ENCODE data around the gene SMIM35.

Gene SMIM35

GRCh38 chr11:118124929-118125535 lies 38.3 kb upstream of the SMIM35 start:
- Histone ChIP-seq H3K4me3 (ENCODE audit: low read length) (no peak overlapping the region), H3K4me1 (ENCODE audit: control insufficient read depth, insufficient read depth, low read length) (no peaks in the 10 kb centered on the region), H3K27me3 (replicated peaks; ENCODE audit: control insufficient read depth, insufficient read depth, low read length) (peaks cover 12% of the 10 kb centered on the region), H3K9ac (ENCODE audit: low read length) (no peak overlapping the region), H3K9me3 (ENCODE audit: control insufficient read depth, low read length) (peaks cover 4% of the 10 kb centered on the region), H3K36me3 (ENCODE audit: control insufficient read depth, insufficient read depth, low read length, severe bottlenecking) (no peaks in the 10 kb centered on the region)
- DNase-seq (ENCODE audit: low read depth): no peak

- DNase-seq (ENCODE audit: low read depth): no peak
- Histone ChIP-seq H3K4me3 (ENCODE audit: low read length) (no peak overlapping the region), H3K36me3 (ENCODE audit: control insufficient read depth, insufficient read depth, low read length, severe bottlenecking) (no peaks in the 10 kb centered on the region), H3K9me3 (ENCODE audit: control insufficient read depth, low read length) (peaks cover 4% of the 10 kb centered on the region), H3K9ac (ENCODE audit: low read length) (no peak overlapping the region), H3K4me1 (ENCODE audit: control insufficient read depth, insufficient read depth, low read length) (no peaks in the 10 kb centered on the region), H3K27me3 (replicated peaks; ENCODE audit: control insufficient read depth, insufficient read depth, low read length) (peaks cover 23% of the 10 kb centered on the region)
These were observed 34.0 kb upstream of the SMIM35 start for GRCh38 chr11:118120793-118121192.

- H3K4me1 ChIP-seq (ENCODE audit: control insufficient read depth, insufficient read depth, low read length): no peaks in the 10 kb centered on the region
- no peak overlapping the region for H3K9ac ChIP-seq (ENCODE audit: low read length)
- peaks cover 41% of the 10 kb centered on the region for H3K27me3 ChIP-seq (replicated peaks; ENCODE audit: control insufficient read depth, insufficient read depth, low read length)
- H3K4me3 ChIP-seq (ENCODE audit: low read length): no peak overlapping the region
- no peak for DNase-seq (ENCODE audit: low read depth)
- peaks cover 4% of the 10 kb centered on the region for H3K9me3 ChIP-seq (ENCODE audit: control insufficient read depth, low read length)
- no peaks in the 10 kb centered on the region for H3K36me3 ChIP-seq (ENCODE audit: control insufficient read depth, insufficient read depth, low read length, severe bottlenecking)
These were observed 31.2 kb upstream of the SMIM35 start for GRCh38 chr11:118117790-118118601.

GRCh38 chr11:118115048-118115447 lies 28.3 kb upstream of the SMIM35 start:
- Histone ChIP-seq H3K4me1 (ENCODE audit: control insufficient read depth, insufficient read depth, low read length) (no peaks in the 10 kb centered on the region), H3K9ac (ENCODE audit: low read length) (no peak overlapping the region), H3K4me3 (ENCODE audit: low read length) (no peak overlapping the region), H3K36me3 (ENCODE audit: control insufficient read depth, insufficient read depth, low read length, severe bottlenecking) (no peaks in the 10 kb centered on the region), H3K9me3 (ENCODE audit: control insufficient read depth, low read length) (no peaks in the 10 kb centered on the region), H3K27me3 (replicated peaks; ENCODE audit: control insufficient read depth, insufficient read depth, low read length) (peaks cover 46% of the 10 kb centered on the region)
- no peak for DNase-seq (ENCODE audit: low read depth)

- Histone ChIP-seq H3K9me3 (ENCODE audit: control insufficient read depth, low read length) (no peaks in the 10 kb centered on the region), H3K4me1 (ENCODE audit: control insufficient read depth, insufficient read depth, low read length) (no peaks in the 10 kb centered on the region), H3K9ac (ENCODE audit: low read length) (no peak overlapping the region), H3K27me3 (replicated peaks; ENCODE audit: control insufficient read depth, insufficient read depth, low read length) (peaks cover 46% of the 10 kb centered on the region), H3K36me3 (ENCODE audit: control insufficient read depth, insufficient read depth, low read length, severe bottlenecking) (no peaks in the 10 kb centered on the region), H3K4me3 (ENCODE audit: low read length) (no peak overlapping the region)
- DNase-seq (ENCODE audit: low read depth): no peak
These were observed 27.5 kb upstream of the SMIM35 start for GRCh38 chr11:118114266-118114665.

GRCh38 chr11:118112711-118113430 lies 26.1 kb upstream of the SMIM35 start:
- DNase-seq (ENCODE audit: low read depth): no peak
- Histone ChIP-seq H3K36me3 (ENCODE audit: control insufficient read depth, insufficient read depth, low read length, severe bottlenecking) (no peaks in the 10 kb centered on the region), H3K9me3 (ENCODE audit: control insufficient read depth, low read length) (no peaks in the 10 kb centered on the region), H3K4me3 (ENCODE audit: low read length) (no peak overlapping the region), H3K27me3 (replicated peaks; ENCODE audit: control insufficient read depth, insufficient read depth, low read length) (peaks cover 44% of the 10 kb centered on the region), H3K4me1 (ENCODE audit: control insufficient read depth, insufficient read depth, low read length) (peaks cover 4% of the 10 kb centered on the region), H3K9ac (ENCODE audit: low read length) (no peak overlapping the region)

GRCh38 chr11:118111744-118112035 lies 24.9 kb upstream of the SMIM35 start:
- H3K9me3 ChIP-seq (ENCODE audit: control insufficient read depth, low read length): no peaks in the 10 kb centered on the region
- no peaks in the 10 kb centered on the region for H3K36me3 ChIP-seq (ENCODE audit: control insufficient read depth, insufficient read depth, low read length, severe bottlenecking)
- H3K4me1 ChIP-seq (ENCODE audit: control insufficient read depth, insufficient read depth, low read length): peaks cover 4% of the 10 kb centered on the region
- DNase-seq (ENCODE audit: low read depth): no peak
- no peak overlapping the region for H3K4me3 ChIP-seq (ENCODE audit: low read length)
- H3K27me3 ChIP-seq (replicated peaks; ENCODE audit: control insufficient read depth, insufficient read depth, low read length): peaks cover 33% of the 10 kb centered on the region
- no peak overlapping the region for H3K9ac ChIP-seq (ENCODE audit: low read length)

GRCh38 chr11:118111019-118111743 lies 24.4 kb upstream of the SMIM35 start:
- H3K4me1 ChIP-seq (ENCODE audit: control insufficient read depth, insufficient read depth, low read length): peaks cover 4% of the 10 kb centered on the region
- no peaks in the 10 kb centered on the region for H3K9me3 ChIP-seq (ENCODE audit: control insufficient read depth, low read length)
- H3K36me3 ChIP-seq (ENCODE audit: control insufficient read depth, insufficient read depth, low read length, severe bottlenecking): no peaks in the 10 kb centered on the region
- DNase-seq (ENCODE audit: low read depth): no peak
- H3K9ac ChIP-seq (ENCODE audit: low read length): no peak overlapping the region
- no peak overlapping the region for H3K4me3 ChIP-seq (ENCODE audit: low read length)
- H3K27me3 ChIP-seq (replicated peaks; ENCODE audit: control insufficient read depth, insufficient read depth, low read length): peaks cover 31% of the 10 kb centered on the region

GRCh38 chr11:118109231-118109630 lies 22.5 kb upstream of the SMIM35 start:
- Histone ChIP-seq H3K36me3 (ENCODE audit: control insufficient read depth, insufficient read depth, low read length, severe bottlenecking) (no peaks in the 10 kb centered on the region), H3K9me3 (ENCODE audit: control insufficient read depth, low read length) (no peaks in the 10 kb centered on the region)
- DNase-seq (ENCODE audit: low read depth): peak; percentile 8

GRCh38 chr11:118108513-118108912 lies 21.8 kb upstream of the SMIM35 start:
- H3K36me3 ChIP-seq (ENCODE audit: control insufficient read depth, insufficient read depth, low read length, severe bottlenecking): no peaks in the 10 kb centered on the region
- H3K9me3 ChIP-seq (ENCODE audit: control insufficient read depth, low read length): no peaks in the 10 kb centered on the region
- no peak overlapping the region for H3K4me3 ChIP-seq (ENCODE audit: low read length)
- no peak overlapping the region for H3K9ac ChIP-seq (ENCODE audit: low read length)
- no peak for DNase-seq (ENCODE audit: low read depth)
- peaks cover 26% of the 10 kb centered on the region for H3K27me3 ChIP-seq (replicated peaks; ENCODE audit: control insufficient read depth, insufficient read depth, low read length)
- peaks cover 8% of the 10 kb centered on the region for H3K4me1 ChIP-seq (ENCODE audit: control insufficient read depth, insufficient read depth, low read length)

More at GRCh38 chr11:118109231-118109630, 22.5 kb upstream of the SMIM35 start:
- H3K4me1 ChIP-seq (ENCODE audit: control insufficient read depth, insufficient read depth, low read length): peaks cover 8% of the 10 kb centered on the region
- no peak overlapping the region for H3K9ac ChIP-seq (ENCODE audit: low read length)
- H3K27me3 ChIP-seq (replicated peaks; ENCODE audit: control insufficient read depth, insufficient read depth, low read length): peaks cover 21% of the 10 kb centered on the region
- H3K4me3 ChIP-seq (ENCODE audit: low read length): no peak overlapping the region

GRCh38 chr11:118106789-118107335 lies 20.1 kb upstream of the SMIM35 start:
- no peak for DNase-seq (ENCODE audit: low read depth)

More at GRCh38 chr11:118106789-118107335, 20.1 kb upstream of the SMIM35 start:
- peaks cover 8% of the 10 kb centered on the region for H3K4me1 ChIP-seq (ENCODE audit: control insufficient read depth, insufficient read depth, low read length)
- H3K4me3 ChIP-seq (ENCODE audit: low read length): no peak overlapping the region
- no peaks in the 10 kb centered on the region for H3K36me3 ChIP-seq (ENCODE audit: control insufficient read depth, insufficient read depth, low read length, severe bottlenecking)
- no peaks in the 10 kb centered on the region for H3K9me3 ChIP-seq (ENCODE audit: control insufficient read depth, low read length)
- H3K27me3 ChIP-seq (replicated peaks; ENCODE audit: control insufficient read depth, insufficient read depth, low read length): peaks cover 17% of the 10 kb centered on the region
- H3K9ac ChIP-seq (ENCODE audit: low read length): no peak overlapping the region
